Endothelial cell of umbilical vein (primary cell): Measurements from ENCODE around the gene RAB24. TPM values are rescaled to one million over a fixed set of nuclear protein-coding genes. Genes with fewer than 3 reads are reported as not detected.

Experiments
- BruUV-seq: library from RNA; stranded (reverse); fragments of 400-500 nt; replicated peaks from 2 replicates; lab custom pipeline; 2021; lab: Mats Ljungman, UMichigan
- CTCF ChIA-PET: fragments of 300-600, 350-600 bp; sonication (Branson Sonifier 250); formaldehyde crosslinking; loops from one replicate; lab custom pipeline; 2021; ENCODE audit warnings: antibody characterized with exemption, inconsistent platforms; lab: Charles Lee
- POLR2A ChIA-PET: fragments of 300-600, 350-600 bp; sonication (Branson Sonifier 250); formaldehyde crosslinking; loops from one replicate; lab custom pipeline; 2021; ENCODE audit warnings: antibody characterized with exemption, inconsistent platforms; lab: Charles Lee
- DNase-seq: peaks from one replicate; pipeline ENCODE4 v3.0.0-alpha.2; 2011; ENCODE audit warnings: low read depth, low spot score
- FAIRE-seq: peaks from 2 replicates; lab custom pipeline; 2011; peaks lifted over from hg19 to GRCh38; lab: Jason Lieb, UNC
- H2AFZ ChIP-seq: 2 replicates; pipeline ENCODE4 v1.6.0; 2012; ENCODE audit warnings: low read depth, low read length, control low read depth, inconsistent platforms
- H3K27ac ChIP-seq: 2 replicates; pipeline ENCODE4 v1.5.1; 2011; ENCODE audit warnings: low read depth, mild to moderate bottlenecking, control low read depth, low read length, moderate library complexity; ENCODE audit not compliant: insufficient read depth
- H3K27me3 ChIP-seq, 2 experiments: 2 replicates each; pipeline versions ENCODE4 v1.6.0 to v1.6.1; 2011; ENCODE audit warnings: low read length in 2 of 2, mixed read lengths in 1 of 2; ENCODE audit not compliant: control insufficient read depth in 2 of 2, insufficient read depth in 2 of 2
- H3K36me3 ChIP-seq, 2 experiments: 2 replicates in 1 of 2; 3 replicates in 1 of 2; pipeline ENCODE4 v1.5.1; 2011; ENCODE audit warnings: low read length in 2 of 2, mild to moderate bottlenecking in 1 of 2, moderate library complexity in 1 of 2; ENCODE audit not compliant: control insufficient read depth in 2 of 2, insufficient read depth in 2 of 2; ENCODE audit errors: extremely low read depth in 1 of 2
- H3K4me1 ChIP-seq: 3 replicates; pipeline ENCODE4 v1.5.1; 2011; ENCODE audit warnings: mild to moderate bottlenecking, low read length; ENCODE audit not compliant: control insufficient read depth, insufficient read depth; ENCODE audit errors: extremely low read depth
- H3K4me2 ChIP-seq: 2 replicates; pipeline ENCODE4 v1.6.1; 2011; ENCODE audit warnings: low read length, control low read depth, mixed read lengths; ENCODE audit not compliant: insufficient read depth
- H3K4me3 ChIP-seq, 3 experiments: fragments of 200-600 bp in 1 of 3; sonication (generic), shearing (Covaris generic) in 1 of 3; replicated peaks in 1 of 3; 2 replicates each; pipeline ENCODE4 v1.5.1; 2011 to 2016; ENCODE audit warnings: control low read depth in 3 of 3, low read length in 3 of 3, mild to moderate bottlenecking in 2 of 3, inconsistent platforms in 1 of 3, low read depth in 1 of 3, moderate library complexity in 1 of 3; ENCODE audit not compliant: insufficient read depth in 1 of 3
- H3K79me2 ChIP-seq: 2 replicates; pipeline ENCODE4 v1.6.0; 2012; ENCODE audit warnings: low read length, inconsistent platforms; ENCODE audit not compliant: control insufficient read depth, insufficient read depth
- H3K9ac ChIP-seq: replicated peaks from 2 replicates; pipeline ENCODE3; 2011; ENCODE audit warnings: low read length, control low read depth; ENCODE audit not compliant: insufficient read depth; ENCODE audit errors: extremely low read depth
- H3K9me1 ChIP-seq: replicated peaks from 3 replicates; pipeline ENCODE4 v1.6.0; 2011; ENCODE audit warnings: mild to moderate bottlenecking, low read length; ENCODE audit not compliant: control insufficient read depth, insufficient read depth; ENCODE audit errors: extremely low read depth
- H3K9me3 ChIP-seq: replicated peaks from 2 replicates; pipeline ENCODE4 v1.5.1; 2012; ENCODE audit warnings: low read length, inconsistent platforms; ENCODE audit not compliant: control insufficient read depth, insufficient read depth
- H4K20me1 ChIP-seq: replicated peaks from 2 replicates; pipeline ENCODE3; 2011; ENCODE audit warnings: mild to moderate bottlenecking, low read length; ENCODE audit not compliant: control insufficient read depth, insufficient read depth; ENCODE audit errors: extremely low read depth
- EZH2 ChIP-seq: IDR thresholded peaks from 2 replicates; pipeline ENCODE4 v1.6.1; 2012; ENCODE audit warnings: borderline replicate concordance, low read depth, mild to moderate bottlenecking, moderate library complexity, low read length, inconsistent platforms; ENCODE audit not compliant: severe bottlenecking
- FOS ChIP-seq: IDR thresholded peaks from 2 replicates; pipeline ENCODE4 v1.6.1; 2011; ENCODE audit warnings: mild to moderate bottlenecking, low read length, moderate library complexity, borderline replicate concordance; ENCODE audit not compliant: insufficient read depth
- GATA2 ChIP-seq: IDR thresholded peaks from 2 replicates; pipeline ENCODE4 v1.7.0; 2011; ENCODE audit warnings: low read depth, mild to moderate bottlenecking, moderate library complexity, mixed read lengths, low read length; ENCODE audit not compliant: insufficient read length, insufficient read depth
- MYC ChIP-seq: IDR thresholded peaks from one replicate; pipeline ENCODE4 v1.6.1; 2011; ENCODE audit warnings: mild to moderate bottlenecking, low read depth, low read length
- dilution Hi-C: fragments of 300-500 bp; cut with MboI; formaldehyde crosslinking; loops from one replicate; pipeline ENCODE4 v1.15.0; 2019; ENCODE audit warnings: low sequenced_read_pairs; ENCODE audit not compliant: extremely low pct_ligation_motif_present
- intact Hi-C: fragments of 100-400 bp; cut with micrococcal nuclease; formaldehyde crosslinking; loops from one replicate; pipeline ENCODE4 v1.10.0; 2022
- polyA plus RNA-seq, 4 experiments: library from polyadenylated mRNA; depleted of rRNA in 3 of 4; stranded (reverse) in 3 of 4; unstranded in 1 of 4; fragments of >200 nt; gene quantifications; 2 replicates each; pipeline versions ENCODE4 v1.2.1 to v1.2.3, GENCODE V29; 2011 to 2012; ENCODE audit warnings: missing spikeins in 1 of 4
- total RNA-seq: library from RNA; stranded (reverse); gene quantifications from 2 replicates; pipeline ENCODE4 v1.2.3, GENCODE V29; 2021
- TF ChIP-seq, protein P1 (sequence below): IDR thresholded peaks from 2 replicates; pipeline ENCODE4 v1.6.1; 2011; ENCODE audit not compliant: insufficient read depth, insufficient read length

RAB24 gene
- total and polyA plus RNA-seq, 2 donors (not counting 3 experiments of a cell fraction or from before 2014, with no cell fraction given): 20.7 to 44.0 TPM

DNA sequence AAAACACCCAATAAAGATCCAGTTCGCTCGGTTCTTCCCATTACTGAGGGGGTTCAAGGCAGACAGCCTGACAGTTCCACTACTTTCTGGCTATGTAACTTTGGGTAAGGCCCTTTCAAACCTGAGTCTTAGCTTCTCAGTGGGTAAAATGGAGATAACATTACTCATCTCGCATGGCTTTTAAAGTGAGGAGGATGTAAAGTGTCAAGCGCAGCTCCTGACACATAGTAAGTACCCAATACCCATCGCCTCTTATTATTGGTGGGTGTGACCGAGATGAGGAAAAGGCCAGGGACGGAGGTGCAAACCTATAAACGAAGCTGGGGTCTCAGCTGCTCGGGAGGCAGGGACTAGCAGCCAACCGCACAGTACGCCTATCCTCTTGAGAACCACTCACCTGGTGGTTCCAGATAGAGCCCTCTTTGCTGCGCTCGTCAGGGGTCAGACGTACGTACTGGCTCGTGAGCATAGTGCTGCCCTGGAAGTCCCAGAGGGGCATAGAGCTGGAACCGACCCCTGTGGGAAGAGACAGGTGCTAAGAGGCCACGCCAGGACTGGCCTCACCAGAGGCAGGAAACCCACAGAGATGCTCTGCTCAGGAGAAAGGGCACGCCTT lies 47.4 kb upstream of the RAB24 start:
- Histone ChIP-seq H3K4me1 (peaks cover 21% of the 10 kb centered on the region), H3K9me1 (no peaks in the 10 kb centered on the region), H3K27ac (peak overlapping the region; percentile 77), H3K4me2 (peak overlapping the region; percentile 85), H2AFZ (peak overlapping the region; percentile 4), H3K27me3 (no peaks in the 10 kb centered on the region), H3K4me3 (peak overlapping the region; percentile 29 to 95 (median 61)), H4K20me1 (no peaks in the 10 kb centered on the region), H3K9ac (peak overlapping the region; percentile 89), H3K79me2 (peaks cover 46% of the 10 kb centered on the region), H3K9me3 (no peaks in the 10 kb centered on the region), H3K36me3 (peaks cover 2 to 4% of the 10 kb centered on the region in 2 experiments)
- FAIRE-seq: no peak
- intact Hi-C loops (loop anchor here (1.0 to 2.0 kb wide), 3 partner anchors 24 to 39 kb away; no protein-coding TSS in a partner anchor), dilution Hi-C loops (no loop called here)
- no peak for DNase-seq
- ChIA-PET CTCF (interaction anchor here (0.9 to 3.3 kb wide), 10 partner anchors 11 to 239 kb away, joined by 3 to 16 read pairs (median 6); no protein-coding TSS in a partner anchor), POLR2A (interaction anchor here (1.6 to 2.1 kb wide), 2 partner anchors 11 to 41 kb away, joined by 4 to 6 read pairs; no protein-coding TSS in a partner anchor)
- BruUV-seq: TSS peak; percentile 50
- TF ChIP-seq EZH2: no peak
- TF ChIP-seq, protein P1, sequence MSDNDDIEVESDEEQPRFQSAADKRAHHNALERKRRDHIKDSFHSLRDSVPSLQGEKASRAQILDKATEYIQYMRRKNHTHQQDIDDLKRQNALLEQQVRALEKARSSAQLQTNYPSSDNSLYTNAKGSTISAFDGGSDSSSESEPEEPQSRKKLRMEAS: no peak
- no peak for TF ChIP-seq FOS
- TF ChIP-seq GATA2: no peak
- no peak for TF ChIP-seq MYC

DNA sequence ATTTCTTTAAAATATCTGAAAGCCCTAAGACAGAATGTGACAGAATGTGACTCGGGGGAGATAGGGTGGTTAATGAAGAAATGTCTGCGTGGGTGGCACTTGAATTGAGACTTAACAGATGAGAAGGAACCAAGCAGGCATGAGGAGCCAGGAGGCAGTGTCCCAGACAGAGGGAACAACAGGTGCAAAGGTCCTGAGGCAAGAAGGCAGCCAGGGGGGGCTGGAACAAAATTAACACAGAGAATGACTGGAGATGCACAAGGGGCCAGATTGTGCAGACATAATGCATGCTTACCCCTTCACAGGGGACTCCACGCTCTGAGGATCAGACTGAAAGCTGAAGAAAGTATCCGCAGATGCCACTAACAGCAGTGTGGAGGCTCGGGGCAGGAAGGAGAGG lies 46.2 kb upstream of the RAB24 start:
- Histone ChIP-seq H2AFZ (no peak overlapping the region), H3K36me3 (peaks cover 2 to 4% of the 10 kb centered on the region in 2 experiments), H4K20me1 (no peaks in the 10 kb centered on the region), H3K4me1 (peaks cover 21% of the 10 kb centered on the region), H3K9me3 (no peaks in the 10 kb centered on the region), H3K9me1 (no peaks in the 10 kb centered on the region), H3K27ac (no peak overlapping the region), H3K79me2 (peaks cover 54% of the 10 kb centered on the region), H3K27me3 (no peaks in the 10 kb centered on the region), H3K4me3 (no peak overlapping the region), H3K4me2 (no peak overlapping the region), H3K9ac (no peak overlapping the region)
- dilution Hi-C loops (no loop called here), intact Hi-C loops (loop anchor here (2.0 kb wide), 1 partner anchor 37 kb away; no protein-coding TSS in a partner anchor)
- no TSS peak for BruUV-seq
- ChIA-PET CTCF (interaction anchor here (1.0 to 1.3 kb wide), 2 partner anchors 29 to 40 kb away, joined by 3 read pairs; no protein-coding TSS in a partner anchor), POLR2A (interaction anchor here (2.1 kb wide), 1 partner anchor 12 kb away, joined by 6 read pairs; no protein-coding TSS in a partner anchor)
- no peak for TF ChIP-seq GATA2
- TF ChIP-seq MYC: no peak
- TF ChIP-seq, protein P1: no peak
- no peak for FAIRE-seq
- DNase-seq: no peak
